ENCODE results near the gene GNRH2.

GNRH2 gene

GRCh38 chr20:3037654-3038053 lies 5.8 kb upstream of the GNRH2 start:
- no peaks in the 10 kb centered on the region for H3K9me3 ChIP-seq (ENCODE audit: severe bottlenecking)
- TF ChIP-seq CTCF (IDR thresholded peaks at IDR 0.05; ENCODE audit: low read depth, low read length) = no peak
- peaks cover 50% of the 10 kb centered on the region for H3K36me3 ChIP-seq
- no peak overlapping the region for H3K4me3 ChIP-seq (ENCODE audit: low read depth, low read length)
- DNase-seq = no peak
- no peak overlapping the region for H3K27ac ChIP-seq
- no peaks in the 10 kb centered on the region for H3K27me3 ChIP-seq (ENCODE audit: insufficient read depth, low read depth, severe bottlenecking)

- DNase-seq = no peak
- Histone ChIP-seq H3K36me3 (peaks cover 45% of the 10 kb centered on the region), H3K9me3 (ENCODE audit: severe bottlenecking) (no peaks in the 10 kb centered on the region), H3K27me3 (ENCODE audit: insufficient read depth, low read depth, severe bottlenecking) (no peaks in the 10 kb centered on the region), H3K4me3 (ENCODE audit: low read depth, low read length) (no peak overlapping the region), H3K27ac (no peak overlapping the region)
- no peak for TF ChIP-seq CTCF (IDR thresholded peaks at IDR 0.05; ENCODE audit: low read depth, low read length)
These were observed 5.0 kb upstream of the GNRH2 start for GRCh38 chr20:3038454-3038853.

GRCh38 chr20:3039426-3039825 lies 4.0 kb upstream of the GNRH2 start:
- Histone ChIP-seq H3K27ac (no peak overlapping the region), H3K4me3 (ENCODE audit: low read depth, low read length) (no peak overlapping the region), H3K36me3 (peaks cover 45% of the 10 kb centered on the region), H3K9me3 (ENCODE audit: severe bottlenecking) (no peaks in the 10 kb centered on the region), H3K27me3 (ENCODE audit: insufficient read depth, low read depth, severe bottlenecking) (no peaks in the 10 kb centered on the region)
- DNase-seq = no peak
- TF ChIP-seq CTCF (IDR thresholded peaks at IDR 0.05; ENCODE audit: low read depth, low read length) = no peak

GRCh38 chr20:3040086-3040485 lies 3.3 kb upstream of the GNRH2 start:
- H3K27ac ChIP-seq = no peak overlapping the region
- no peaks in the 10 kb centered on the region for H3K9me3 ChIP-seq (ENCODE audit: severe bottlenecking)
- no peaks in the 10 kb centered on the region for H3K27me3 ChIP-seq (ENCODE audit: insufficient read depth, low read depth, severe bottlenecking)
- DNase-seq = no peak
- TF ChIP-seq CTCF (IDR thresholded peaks at IDR 0.05; ENCODE audit: low read depth, low read length) = no peak
- H3K36me3 ChIP-seq = peaks cover 44% of the 10 kb centered on the region
- H3K4me3 ChIP-seq (ENCODE audit: low read depth, low read length) = no peak overlapping the region

GRCh38 chr20:3041854-3042409 lies 1.5 kb upstream of the GNRH2 start:
- H3K27me3 ChIP-seq (ENCODE audit: insufficient read depth, low read depth, severe bottlenecking) = no peaks in the 10 kb centered on the region
- H3K36me3 ChIP-seq = peaks cover 38% of the 10 kb centered on the region
- no peak overlapping the region for H3K4me3 ChIP-seq (ENCODE audit: low read depth, low read length)
- H3K9me3 ChIP-seq (ENCODE audit: severe bottlenecking) = no peaks in the 10 kb centered on the region
- DNase-seq = no peak
- H3K27ac ChIP-seq = no peak overlapping the region
- TF ChIP-seq CTCF (IDR thresholded peaks at IDR 0.05; ENCODE audit: low read depth, low read length) = no peak

GRCh38 chr20:3042625-3043024 lies 797 bp upstream of the GNRH2 start:
- no peaks in the 10 kb centered on the region for H3K9me3 ChIP-seq (ENCODE audit: severe bottlenecking)
- no peaks in the 10 kb centered on the region for H3K27me3 ChIP-seq (ENCODE audit: insufficient read depth, low read depth, severe bottlenecking)
- no peak for DNase-seq
- no peak overlapping the region for H3K27ac ChIP-seq
- H3K4me3 ChIP-seq (ENCODE audit: low read depth, low read length) = no peak overlapping the region
- peaks cover 38% of the 10 kb centered on the region for H3K36me3 ChIP-seq
- TF ChIP-seq CTCF (IDR thresholded peaks at IDR 0.05; ENCODE audit: low read depth, low read length) = no peak
